ENCODE data around the gene ALDH4A1. TPM values are rescaled to one million over a fixed set of nuclear protein-coding genes. Genes with fewer than 3 reads are reported as not detected.
A peak's percentile ranks its signal among the peaks of the same experiment; 100 is the strongest.

The ALDH4A1 gene
- total and polyA plus RNA-seq, 4 experiments from 2014 or later, result 1.1 to 1.6 (median 1.5) TPM

- ChIA-PET CTCF (ENCODE audit: partially characterized antibody) (no interaction called here), POLR2A (ENCODE audit: partially characterized antibody) (no interaction called here)
- intact Hi-C loops (cut with micrococcal nuclease), result no loop called here
Observed at GRCh38 chr1:18879215-18879790, 23.1 kb downstream of the ALDH4A1 start.

GRCh38 chr1:18878538-18879214 lies 23.7 kb downstream of the ALDH4A1 start:
- no peaks in the 10 kb centered on the region for H3K27me3 Mint-ChIP-seq
- DNase-seq, result no peak
- ChIA-PET POLR2A (ENCODE audit: partially characterized antibody) (no interaction called here), CTCF (ENCODE audit: partially characterized antibody) (no interaction called here)
- Histone ChIP-seq H3K27me3 (ENCODE audit: insufficient read depth, low read length) (no peaks in the 10 kb centered on the region), H3K4me3 (ENCODE audit: low read length in 2 of 2) (no peak overlapping the region), H3K36me3 (ENCODE audit: insufficient read depth, low read length) (no peaks in the 10 kb centered on the region), H3K27ac (ENCODE audit: low read depth, low read length) (no peak overlapping the region), H3K4me1 (ENCODE audit: insufficient read depth, low read length) (no peaks in the 10 kb centered on the region), H3K9me3 (ENCODE audit: control insufficient read depth in 1 of 2, low read length in 2 of 2) (no peaks in the 10 kb centered on the region)
- H3K36me3 Mint-ChIP-seq, result no peaks in the 10 kb centered on the region
- H3K27ac Mint-ChIP-seq, result no peak overlapping the region
- no peaks in the 10 kb centered on the region for H3K9me3 Mint-ChIP-seq
- intact Hi-C loops (cut with micrococcal nuclease), result no loop called here
- H3K4me3 Mint-ChIP-seq, result no peak overlapping the region
- no peaks in the 10 kb centered on the region for H3K4me1 Mint-ChIP-seq

More at GRCh38 chr1:18879215-18879790, 23.1 kb downstream of the ALDH4A1 start:
- no peak overlapping the region for H3K27ac Mint-ChIP-seq
- H3K4me3 ChIP-seq (ENCODE audit: low read length in 2 of 2), result no peak overlapping the region
- no peaks in the 10 kb centered on the region for H3K36me3 Mint-ChIP-seq
- H3K36me3 ChIP-seq (ENCODE audit: insufficient read depth, low read length), result no peaks in the 10 kb centered on the region
- no peaks in the 10 kb centered on the region for H3K9me3 ChIP-seq (ENCODE audit: control insufficient read depth in 1 of 2, low read length in 2 of 2)
- no peaks in the 10 kb centered on the region for H3K27me3 ChIP-seq (ENCODE audit: insufficient read depth, low read length)
- H3K4me1 ChIP-seq (ENCODE audit: insufficient read depth, low read length), result no peaks in the 10 kb centered on the region
- H3K27me3 Mint-ChIP-seq, result no peaks in the 10 kb centered on the region
- H3K4me1 Mint-ChIP-seq, result no peaks in the 10 kb centered on the region
- no peak overlapping the region for H3K27ac ChIP-seq (ENCODE audit: low read depth, low read length)
- DNase-seq, result no peak
- no peak overlapping the region for H3K4me3 Mint-ChIP-seq
- H3K9me3 Mint-ChIP-seq, result no peaks in the 10 kb centered on the region

- DNase-seq, result no peak
- ChIA-PET CTCF (ENCODE audit: partially characterized antibody) (no interaction called here), POLR2A (ENCODE audit: partially characterized antibody) (no interaction called here)
- H3K27me3 Mint-ChIP-seq, result no peaks in the 10 kb centered on the region
- H3K9me3 ChIP-seq (ENCODE audit: control insufficient read depth in 1 of 2, low read length in 2 of 2), result no peaks in the 10 kb centered on the region
- no peak overlapping the region for H3K4me3 ChIP-seq (ENCODE audit: low read length in 2 of 2)
- H3K9me3 Mint-ChIP-seq, result no peaks in the 10 kb centered on the region
- no peaks in the 10 kb centered on the region for H3K36me3 ChIP-seq (ENCODE audit: insufficient read depth, low read length)
- no peak overlapping the region for H3K4me3 Mint-ChIP-seq
- H3K27ac ChIP-seq (ENCODE audit: low read depth, low read length), result no peak overlapping the region
- no peaks in the 10 kb centered on the region for H3K4me1 Mint-ChIP-seq
- intact Hi-C loops (cut with micrococcal nuclease), result no loop called here
- no peaks in the 10 kb centered on the region for H3K27me3 ChIP-seq (ENCODE audit: insufficient read depth, low read length)
- no peak overlapping the region for H3K27ac Mint-ChIP-seq
- H3K36me3 Mint-ChIP-seq, result no peaks in the 10 kb centered on the region
- H3K4me1 ChIP-seq (ENCODE audit: insufficient read depth, low read length), result no peaks in the 10 kb centered on the region
Observed at GRCh38 chr1:18877282-18877681, 25.1 kb downstream of the ALDH4A1 start.

- Mint-ChIP-seq H3K36me3 (no peaks in the 10 kb centered on the region), H3K27ac (no peak overlapping the region), H3K27me3 (no peaks in the 10 kb centered on the region), H3K9me3 (no peaks in the 10 kb centered on the region), H3K4me3 (no peak overlapping the region), H3K4me1 (no peaks in the 10 kb centered on the region)
- no peaks in the 10 kb centered on the region for H3K36me3 ChIP-seq (ENCODE audit: insufficient read depth, low read length)
- ChIA-PET POLR2A (ENCODE audit: partially characterized antibody) (no interaction called here), CTCF (ENCODE audit: partially characterized antibody) (interaction anchor here (0.9 to 3.1 kb wide), 4 partner anchors 8 to 283 kb away, joined by 3 to 19 read pairs (median 10); no protein-coding TSS in a partner anchor)
- intact Hi-C loops (cut with micrococcal nuclease), result no loop called here
- H3K9me3 ChIP-seq (ENCODE audit: control insufficient read depth in 1 of 2, low read length in 2 of 2), result no peaks in the 10 kb centered on the region
- no peak overlapping the region for H3K4me3 ChIP-seq (ENCODE audit: low read length in 2 of 2)
- DNase-seq, result no peak
- H3K27me3 ChIP-seq (ENCODE audit: insufficient read depth, low read length), result no peaks in the 10 kb centered on the region
- no peak overlapping the region for H3K27ac ChIP-seq (ENCODE audit: low read depth, low read length)
- no peaks in the 10 kb centered on the region for H3K4me1 ChIP-seq (ENCODE audit: insufficient read depth, low read length)
Observed at GRCh38 chr1:18876210-18876609, 26.1 kb downstream of the ALDH4A1 start.

GRCh38 chr1:18875796-18876128 lies 26.6 kb downstream of the ALDH4A1 start:
- CTCF ChIA-PET (ENCODE audit: partially characterized antibody), result interaction anchor here (0.6 to 3.1 kb wide), 9 partner anchors 8 to 282 kb away, joined by 3 to 19 read pairs (median 4); no protein-coding TSS in a partner anchor
- Mint-ChIP-seq H3K9me3 (no peaks in the 10 kb centered on the region), H3K36me3 (no peaks in the 10 kb centered on the region), H3K4me3 (no peak overlapping the region), H3K4me1 (no peaks in the 10 kb centered on the region), H3K27me3 (no peaks in the 10 kb centered on the region), H3K27ac (no peak overlapping the region)
- Histone ChIP-seq H3K4me3 (ENCODE audit: low read length in 2 of 2) (no peak overlapping the region), H3K36me3 (ENCODE audit: insufficient read depth, low read length) (no peaks in the 10 kb centered on the region), H3K27me3 (ENCODE audit: insufficient read depth, low read length) (no peaks in the 10 kb centered on the region), H3K27ac (ENCODE audit: low read depth, low read length) (no peak overlapping the region), H3K4me1 (ENCODE audit: insufficient read depth, low read length) (no peaks in the 10 kb centered on the region), H3K9me3 (ENCODE audit: control insufficient read depth in 1 of 2, low read length in 2 of 2) (no peaks in the 10 kb centered on the region)
- POLR2A ChIA-PET (ENCODE audit: partially characterized antibody), result no interaction called here
- intact Hi-C loops (cut with micrococcal nuclease), result no loop called here
- no peak for DNase-seq

- Histone ChIP-seq H3K4me1 (ENCODE audit: insufficient read depth, low read length) (no peaks in the 10 kb centered on the region), H3K4me3 (ENCODE audit: low read length in 2 of 2) (no peak overlapping the region), H3K36me3 (ENCODE audit: insufficient read depth, low read length) (no peaks in the 10 kb centered on the region), H3K27me3 (ENCODE audit: insufficient read depth, low read length) (no peaks in the 10 kb centered on the region), H3K27ac (ENCODE audit: low read depth, low read length) (no peak overlapping the region), H3K9me3 (ENCODE audit: control insufficient read depth in 1 of 2, low read length in 2 of 2) (no peaks in the 10 kb centered on the region)
- Mint-ChIP-seq H3K4me3 (no peak overlapping the region), H3K27me3 (no peaks in the 10 kb centered on the region), H3K9me3 (no peaks in the 10 kb centered on the region), H3K27ac (no peak overlapping the region), H3K36me3 (no peaks in the 10 kb centered on the region), H3K4me1 (no peaks in the 10 kb centered on the region)
- intact Hi-C loops (cut with micrococcal nuclease), result no loop called here
- DNase-seq, result peak; percentile 47 to 71 (median 52)
- CTCF ChIA-PET (ENCODE audit: partially characterized antibody), result interaction anchor here (0.6 to 3.1 kb wide), 9 partner anchors 9 to 282 kb away, joined by 3 to 19 read pairs (median 4); no protein-coding TSS in a partner anchor
- POLR2A ChIA-PET (ENCODE audit: partially characterized antibody), result no interaction called here
Observed at GRCh38 chr1:18875107-18875795, 27.1 kb downstream of the ALDH4A1 start.

GRCh38 chr1:18874600-18874999 lies 27.8 kb downstream of the ALDH4A1 start:
- Histone ChIP-seq H3K9me3 (ENCODE audit: control insufficient read depth in 1 of 2, low read length in 2 of 2) (no peaks in the 10 kb centered on the region), H3K4me1 (ENCODE audit: insufficient read depth, low read length) (no peaks in the 10 kb centered on the region), H3K27ac (ENCODE audit: low read depth, low read length) (no peak overlapping the region), H3K4me3 (ENCODE audit: low read length in 2 of 2) (no peak overlapping the region), H3K27me3 (ENCODE audit: insufficient read depth, low read length) (no peaks in the 10 kb centered on the region), H3K36me3 (ENCODE audit: insufficient read depth, low read length) (no peaks in the 10 kb centered on the region)
- ChIA-PET POLR2A (ENCODE audit: partially characterized antibody) (no interaction called here), CTCF (ENCODE audit: partially characterized antibody) (interaction anchor here (1.2 to 3.1 kb wide), 3 partner anchors 8 to 277 kb away, joined by 7 to 19 read pairs (median 16); no protein-coding TSS in a partner anchor)
- Mint-ChIP-seq H3K9me3 (no peaks in the 10 kb centered on the region), H3K36me3 (no peaks in the 10 kb centered on the region), H3K4me1 (no peaks in the 10 kb centered on the region), H3K4me3 (no peak overlapping the region), H3K27ac (no peak overlapping the region), H3K27me3 (peaks cover 0 to 1% of the 10 kb centered on the region in 2 donors)
- intact Hi-C loops (cut with micrococcal nuclease), result no loop called here
- no peak for DNase-seq

Measured in CD4-positive, alpha-beta memory T cell (primary cell).